AG04449 (cell line): Measurements from ENCODE around the gene SLCO1B1.
"Not testable (repeated sequence)": the region's sequence is repeated elsewhere in the genome, so short reads cannot be mapped to it uniquely, and the experiment has no call there.

Experiments used
- CTCF ChIA-PET: fragments of 350-600 bp; formaldehyde crosslinking; extraction: SDS; loops from one replicate; lab custom pipeline; 2021; ENCODE audit warnings: antibody characterized with exemption; lab: Yijun Ruan, JAX
- POLR2A ChIA-PET: fragments of 400-600, 350-600 bp; formaldehyde crosslinking; extraction: SDS; loops from one replicate; lab custom pipeline; 2020; ENCODE audit warnings: antibody characterized with exemption, inconsistent platforms; lab: Yijun Ruan, JAX
- DNase-seq: peaks from one replicate; pipeline ENCODE4 v3.0.0-alpha.2; 2010; ENCODE audit warnings: low read depth, low spot score
- H3K4me3 ChIP-seq: 2 replicates; pipeline ENCODE4 v1.5.1; 2011; ENCODE audit warnings: low read depth, mild to moderate bottlenecking, control low read depth, low read length
- TF ChIP-seq, protein P1 (sequence below): IDR thresholded peaks from one replicate; pipeline ENCODE4 v1.5.1; 2011; ENCODE audit warnings: mild to moderate bottlenecking, moderate library complexity, low read length, control low read depth, inconsistent platforms; ENCODE audit not compliant: insufficient read depth; ENCODE audit errors: missing control alignments

Gene SLCO1B1

DNA sequence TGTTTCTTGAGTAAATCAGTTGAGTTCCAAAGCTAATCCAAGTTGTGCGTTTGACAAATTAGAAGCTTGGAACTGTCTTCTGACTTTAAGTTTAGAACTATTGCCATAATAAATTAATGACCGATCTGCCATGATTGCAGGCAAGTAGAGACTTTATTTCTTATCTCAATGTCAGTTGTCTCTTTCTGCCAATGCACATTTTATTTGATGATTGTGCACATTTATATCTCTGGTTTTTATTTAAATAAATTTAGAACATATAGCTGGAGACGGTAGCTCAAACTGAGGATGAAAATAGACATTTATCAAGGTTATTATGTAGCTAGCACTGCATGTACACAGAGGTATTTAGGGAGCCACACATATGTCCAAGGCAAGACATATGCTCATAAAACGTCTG lies 34.1 kb downstream of the SLCO1B1 start:
- no peak overlapping the region for H3K4me3 ChIP-seq
- TF ChIP-seq, protein P1, sequence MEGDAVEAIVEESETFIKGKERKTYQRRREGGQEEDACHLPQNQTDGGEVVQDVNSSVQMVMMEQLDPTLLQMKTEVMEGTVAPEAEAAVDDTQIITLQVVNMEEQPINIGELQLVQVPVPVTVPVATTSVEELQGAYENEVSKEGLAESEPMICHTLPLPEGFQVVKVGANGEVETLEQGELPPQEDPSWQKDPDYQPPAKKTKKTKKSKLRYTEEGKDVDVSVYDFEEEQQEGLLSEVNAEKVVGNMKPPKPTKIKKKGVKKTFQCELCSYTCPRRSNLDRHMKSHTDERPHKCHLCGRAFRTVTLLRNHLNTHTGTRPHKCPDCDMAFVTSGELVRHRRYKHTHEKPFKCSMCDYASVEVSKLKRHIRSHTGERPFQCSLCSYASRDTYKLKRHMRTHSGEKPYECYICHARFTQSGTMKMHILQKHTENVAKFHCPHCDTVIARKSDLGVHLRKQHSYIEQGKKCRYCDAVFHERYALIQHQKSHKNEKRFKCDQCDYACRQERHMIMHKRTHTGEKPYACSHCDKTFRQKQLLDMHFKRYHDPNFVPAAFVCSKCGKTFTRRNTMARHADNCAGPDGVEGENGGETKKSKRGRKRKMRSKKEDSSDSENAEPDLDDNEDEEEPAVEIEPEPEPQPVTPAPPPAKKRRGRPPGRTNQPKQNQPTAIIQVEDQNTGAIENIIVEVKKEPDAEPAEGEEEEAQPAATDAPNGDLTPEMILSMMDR = no peak
- ChIA-PET CTCF (no interaction called here), POLR2A (no interaction called here)
- no peak for DNase-seq

DNA sequence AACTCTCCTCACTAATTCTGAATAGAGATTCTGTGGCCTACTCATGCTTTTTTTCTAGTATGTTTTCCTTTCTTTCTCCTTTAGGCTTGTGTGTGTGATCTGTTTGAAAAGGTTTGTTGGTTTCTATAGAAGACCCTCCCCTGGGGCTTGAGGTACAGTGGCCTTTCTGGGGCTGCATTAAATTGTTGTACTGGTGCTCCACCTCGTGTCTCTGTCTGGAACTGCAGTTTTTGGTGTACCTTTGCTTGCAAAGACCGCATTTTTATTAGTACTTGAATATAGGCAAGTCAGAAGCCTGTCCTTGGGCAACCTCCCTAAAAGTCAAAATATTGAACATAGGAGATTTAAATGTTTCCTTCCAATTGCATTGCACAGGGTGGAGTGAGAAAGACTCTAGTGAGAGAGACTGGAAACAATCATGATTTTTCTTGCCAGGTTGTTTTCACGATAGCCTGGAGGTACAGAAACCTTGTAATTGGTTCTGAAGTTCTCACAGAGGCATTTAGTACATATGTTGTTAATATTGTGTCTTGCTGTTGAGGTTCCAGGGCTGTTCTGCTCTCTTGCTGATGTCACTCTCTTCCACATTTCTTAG lies 39.0 kb downstream of the SLCO1B1 start:
- CTCF ChIA-PET = no interaction called here
- no peak overlapping the region for H3K4me3 ChIP-seq
- POLR2A ChIA-PET = no interaction called here
- TF ChIP-seq, protein P1 = peak; percentile 62
- no peak for DNase-seq

DNA sequence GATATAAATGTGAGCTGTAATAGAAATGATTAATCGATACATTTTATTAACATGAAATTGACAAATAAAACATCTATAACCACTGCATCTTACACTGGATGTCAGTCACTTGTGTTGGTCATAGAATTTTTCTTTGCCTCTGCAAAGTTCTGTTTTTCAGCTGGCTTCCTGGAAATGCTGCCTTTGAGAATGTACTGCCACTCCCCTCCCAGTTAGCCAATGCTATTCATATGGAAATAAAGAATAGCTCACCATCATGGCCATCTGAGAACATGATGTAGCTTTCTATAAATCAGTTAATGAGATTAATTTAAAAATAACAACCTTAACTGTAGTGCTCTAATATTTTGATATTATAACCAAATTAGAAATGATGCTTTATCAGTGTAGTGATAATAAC lies 41.1 kb downstream of the SLCO1B1 start:
- ChIA-PET POLR2A (no interaction called here), CTCF (interaction anchor here (1.1 to 1.4 kb wide), 3 partner anchors 14 to 224 kb away, joined by 3 to 4 read pairs (median 3); no protein-coding TSS in a partner anchor)
- H3K4me3 ChIP-seq = no peak overlapping the region
- TF ChIP-seq, protein P1 = no peak
- DNase-seq = no peak

GRCh38 chr12:21183721-21184275 lies 52.8 kb downstream of the SLCO1B1 start:
- TF ChIP-seq, protein P1 = no peak
- H3K4me3 ChIP-seq = no peak overlapping the region
- ChIA-PET CTCF (no interaction called here), POLR2A (no interaction called here)
- no peak for DNase-seq

DNA sequence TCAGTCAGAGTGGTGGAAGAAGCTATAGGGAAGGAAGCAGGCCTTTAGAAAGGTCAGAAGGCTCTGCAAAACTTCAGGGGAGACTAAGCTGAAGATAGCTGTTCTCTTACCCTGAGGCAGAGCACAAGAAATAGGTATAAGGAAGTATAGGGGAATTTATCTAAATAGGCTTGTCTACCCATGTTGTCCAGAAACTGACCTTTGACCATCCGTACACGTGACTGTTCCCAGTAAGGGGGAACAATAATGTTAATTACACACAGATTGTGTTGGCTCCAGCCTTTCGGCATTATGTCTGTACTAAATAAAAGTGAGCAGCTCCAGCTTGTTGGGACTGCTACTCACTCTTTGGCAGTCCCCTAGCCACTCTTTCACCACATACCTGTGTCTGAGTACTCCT lies 59.0 kb downstream of the SLCO1B1 start:
- H3K4me3 ChIP-seq = no peak overlapping the region
- ChIA-PET POLR2A (no interaction called here), CTCF (no interaction called here)
- TF ChIP-seq, protein P1 = no peak
- no peak for DNase-seq

DNA sequence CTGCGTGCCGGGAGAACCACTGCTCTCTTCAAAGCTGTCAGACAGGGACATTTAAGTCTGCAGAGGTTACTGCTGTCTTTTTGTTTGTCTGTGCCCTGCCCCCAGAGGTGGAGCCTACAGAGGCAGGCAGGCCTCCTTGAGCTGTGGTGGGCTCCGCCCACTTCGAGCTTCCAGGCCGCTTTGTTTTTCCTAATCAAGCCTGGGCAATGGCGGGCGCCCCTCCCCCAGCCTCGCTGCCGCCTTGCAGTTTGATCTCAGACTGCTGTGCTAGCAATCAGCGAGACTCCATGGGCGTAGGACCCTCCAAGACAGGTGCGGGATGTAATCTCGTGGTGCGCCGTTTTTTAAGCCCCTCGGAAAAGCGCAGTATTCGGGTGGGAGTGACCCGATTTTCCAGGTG lies 83.4 kb downstream of the SLCO1B1 start:
- DNase-seq, POLR2A ChIA-PET, H3K4me3 ChIP-seq, CTCF ChIA-PET: not testable (repeated sequence)

DNA sequence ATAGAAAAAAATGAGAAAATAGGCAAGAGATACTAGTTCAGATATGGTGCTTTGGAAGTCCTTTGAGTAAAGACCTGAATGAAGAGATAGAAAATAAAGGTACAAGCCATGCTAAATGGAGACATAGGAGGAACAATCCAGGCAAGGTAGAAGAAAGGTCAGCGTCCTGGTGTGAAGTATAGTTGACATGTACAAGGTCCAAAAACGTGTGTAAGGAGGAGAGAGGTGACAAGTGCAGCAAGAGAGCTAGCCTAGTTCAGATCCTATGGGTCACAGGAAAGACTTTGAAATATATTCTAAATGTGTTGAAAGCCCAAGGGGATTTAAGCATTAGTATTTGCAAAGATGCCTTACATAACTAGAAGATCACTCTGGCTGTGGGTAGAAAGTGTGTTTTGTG lies 88.2 kb downstream of the SLCO1B1 start:
- POLR2A ChIA-PET = no interaction called here
- CTCF ChIA-PET = no interaction called here
- no peak for DNase-seq
- H3K4me3 ChIP-seq = no peak overlapping the region
- TF ChIP-seq, protein P1 = no peak
